ENCODE measurements around the gene PAX5.

- no peak for TF ChIP-seq CTCF (IDR thresholded peaks at IDR 0.05)
- no peak for TF ChIP-seq POLR2A (IDR thresholded peaks at IDR 0.05)
These were observed 2.9 kb upstream of the PAX5 start for GRCh38 chr9:37036776-37037502.

Measured in uterus (tissue), 2 donors.